Stimulated activated CD4-positive, alpha-beta T cell treated with anti-CD3 and anti-CD28 coated beads, Interleukin-12 subunit alpha, Interleukin-12 subunit beta, amount 100 ng/mL, for 24 hours (primary cell): Measurements from ENCODE around the gene ARAP3.

Source experiments
- DNase-seq, 2 experiments: peaks; one replicate each; pipeline ENCODE4 v3.0.0-alpha.2; 2020; ENCODE audit warnings: low read depth in 2 of 2

The ARAP3 gene

GRCh38 chr5:141641634-141642267, 40.3 kb downstream of the ARAP3 start:
- DNase-seq, result no peak

DNA sequence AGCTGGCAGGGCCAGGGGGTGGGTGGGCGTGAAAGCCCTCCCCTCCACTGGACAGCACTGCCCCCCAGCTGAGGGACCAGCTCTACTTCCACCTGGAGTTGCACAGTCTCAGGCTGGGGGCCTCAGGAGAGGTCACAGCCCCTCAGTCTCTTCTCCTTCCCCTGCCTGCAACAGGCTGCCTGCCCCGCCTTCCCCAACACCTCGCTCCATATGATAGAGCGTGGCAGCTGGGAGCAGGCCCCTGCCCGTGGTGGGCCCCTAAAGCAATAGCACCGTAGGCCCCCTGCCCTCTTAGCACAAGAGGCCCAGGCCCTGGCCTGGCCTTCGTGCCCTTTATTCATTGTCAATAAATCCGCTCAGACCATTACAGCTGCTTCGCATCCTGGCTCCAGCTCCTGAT, 41.3 kb downstream of the ARAP3 start:
- no peak for DNase-seq

- DNase-seq, result no peak
Measured at GRCh38 chr5:141640051-141640415, 42.0 kb downstream of the ARAP3 start.

- no peak for DNase-seq
Measured at GRCh38 chr5:141639357-141640050, 42.5 kb downstream of the ARAP3 start.

DNA sequence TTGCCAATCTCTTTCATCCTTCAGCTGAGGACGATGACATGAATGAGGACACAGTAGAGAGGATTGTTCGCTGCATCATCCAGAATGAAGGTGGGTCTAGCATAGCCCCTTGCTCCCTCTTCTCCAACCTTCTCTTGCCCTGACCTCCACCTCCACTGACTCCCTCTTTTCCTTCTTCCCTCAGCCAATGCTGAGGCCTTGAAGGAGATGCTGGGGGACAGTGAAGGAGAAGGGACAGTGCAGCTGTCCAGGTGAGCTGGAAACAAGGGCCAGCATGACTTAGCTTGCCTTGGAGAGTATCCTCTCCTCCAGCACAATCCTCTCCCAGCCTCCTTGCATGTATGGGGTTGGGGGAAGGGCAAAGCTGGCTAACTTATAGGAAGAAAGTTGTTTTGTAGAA, 43.3 kb downstream of the ARAP3 start:
- DNase-seq, result no peak

- peak; percentile 20 to 31 for DNase-seq
Measured at GRCh38 chr5:141637767-141638419, 44.1 kb downstream of the ARAP3 start.

- DNase-seq, result peak; percentile 32 to 45
Measured at GRCh38 chr5:141637123-141637766, 44.8 kb downstream of the ARAP3 start.

GRCh38 chr5:141636413-141637122, 45.5 kb downstream of the ARAP3 start, which contains the start of the genes HDAC3 and RELL2:
Gene HDAC3, minus strand, starts transcription at chr5:141636849. Its CDS starts 59 bp downstream, at chr5:141636790.
Gene RELL2, plus strand, starts transcription at chr5:141636997. Its CDS starts 1,229 bp downstream, at chr5:141638226.
- DNase-seq, result peak; percentile 86 to 93

- no peak for DNase-seq
Measured at GRCh38 chr5:141636106-141636412, 46.0 kb downstream of the ARAP3 start.

DNA sequence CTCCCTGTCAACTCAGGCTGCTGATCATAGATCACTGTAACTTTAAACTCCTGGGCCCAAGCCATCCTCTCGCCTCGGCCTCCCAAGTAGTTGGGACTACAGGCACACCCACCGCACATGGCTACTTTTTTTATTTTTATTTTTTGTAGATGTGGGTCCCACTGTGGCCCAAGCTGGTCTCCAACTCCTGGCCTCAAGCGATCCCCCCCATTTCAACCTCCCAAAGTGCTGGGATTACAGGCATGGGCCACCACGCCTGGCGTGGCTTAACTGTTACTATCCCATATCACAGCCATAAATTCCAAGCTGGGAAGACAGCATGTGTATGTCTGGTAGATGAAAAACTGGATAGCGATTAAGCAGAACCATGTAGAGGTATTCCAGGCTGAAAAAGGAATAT, 46.4 kb downstream of the ARAP3 start:
- no peak for DNase-seq

DNA sequence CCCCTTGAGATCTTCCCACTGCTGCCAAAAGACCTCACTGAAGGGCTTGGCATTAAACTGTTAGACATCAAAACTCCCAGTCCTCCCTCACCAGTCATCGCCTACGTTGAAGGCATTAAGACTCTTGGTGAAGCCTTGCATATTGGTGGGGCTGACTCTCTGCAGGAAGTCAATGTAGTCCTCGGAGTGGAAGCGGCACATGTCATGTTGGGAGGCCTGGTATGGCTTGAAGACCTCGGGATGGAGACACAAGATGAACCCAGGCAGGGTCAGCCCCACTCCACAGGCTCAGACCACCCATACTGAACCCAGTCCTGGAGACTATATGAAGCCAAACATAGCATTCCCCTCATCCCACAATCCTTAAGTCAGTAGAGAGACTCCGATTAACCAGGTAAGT, 47.3 kb downstream of the ARAP3 start:
- no peak for DNase-seq

DNA sequence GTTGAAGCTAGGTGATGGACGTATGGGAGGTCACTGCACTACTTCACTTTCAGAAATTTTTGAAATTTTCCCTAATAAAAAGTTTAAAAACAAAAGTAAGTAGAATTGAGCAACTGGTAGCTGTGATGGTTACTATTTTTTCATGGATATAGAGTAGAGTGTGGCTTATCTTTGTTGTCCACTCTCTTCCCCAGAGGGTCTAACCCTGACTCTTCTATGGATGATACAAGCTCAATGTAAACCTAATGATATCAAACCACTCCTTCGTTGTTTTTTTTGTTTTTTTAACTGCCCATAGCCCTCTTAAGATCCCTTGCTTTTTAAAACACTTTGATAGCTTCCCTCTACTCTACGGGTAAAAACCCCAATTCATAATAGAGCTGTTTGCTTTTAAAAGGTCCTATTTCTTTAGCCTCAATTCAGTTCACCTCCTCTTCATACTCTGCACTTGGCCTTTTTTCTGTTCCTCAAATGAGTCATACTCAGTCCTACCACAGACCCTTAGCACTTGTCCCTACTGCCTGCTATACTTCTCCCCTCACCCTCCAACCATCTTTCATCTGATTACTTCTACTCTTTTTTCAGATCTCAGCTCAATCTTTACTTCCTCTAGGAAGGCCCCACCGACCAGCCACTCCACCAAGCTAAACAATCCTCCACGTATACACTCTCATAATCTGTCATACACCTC, 48.0 kb downstream of the ARAP3 start:
- DNase-seq, result no peak

DNA sequence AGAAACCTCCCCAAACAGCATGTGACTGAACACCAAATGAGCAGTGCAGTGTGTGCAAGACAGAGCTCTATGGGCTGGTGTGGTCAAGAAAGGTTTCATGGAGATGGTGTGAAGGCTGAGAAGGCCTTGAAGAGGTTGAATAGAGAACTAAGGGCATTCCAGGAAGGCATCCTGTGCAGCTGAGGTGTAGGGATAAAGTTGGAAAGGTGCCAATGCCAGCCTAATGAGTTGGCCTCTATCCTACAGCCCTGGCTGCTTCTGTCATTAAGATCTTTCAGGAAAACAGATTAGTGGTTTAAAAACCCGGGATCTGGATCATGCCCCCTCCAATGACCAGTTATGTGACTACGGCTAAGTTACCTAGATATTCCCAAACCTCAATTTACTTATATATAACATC, 49.4 kb downstream of the ARAP3 start:
- DNase-seq, result no peak

- DNase-seq, result no peak
Measured at GRCh38 chr5:141630570-141631140, 51.4 kb downstream of the ARAP3 start.

DNA sequence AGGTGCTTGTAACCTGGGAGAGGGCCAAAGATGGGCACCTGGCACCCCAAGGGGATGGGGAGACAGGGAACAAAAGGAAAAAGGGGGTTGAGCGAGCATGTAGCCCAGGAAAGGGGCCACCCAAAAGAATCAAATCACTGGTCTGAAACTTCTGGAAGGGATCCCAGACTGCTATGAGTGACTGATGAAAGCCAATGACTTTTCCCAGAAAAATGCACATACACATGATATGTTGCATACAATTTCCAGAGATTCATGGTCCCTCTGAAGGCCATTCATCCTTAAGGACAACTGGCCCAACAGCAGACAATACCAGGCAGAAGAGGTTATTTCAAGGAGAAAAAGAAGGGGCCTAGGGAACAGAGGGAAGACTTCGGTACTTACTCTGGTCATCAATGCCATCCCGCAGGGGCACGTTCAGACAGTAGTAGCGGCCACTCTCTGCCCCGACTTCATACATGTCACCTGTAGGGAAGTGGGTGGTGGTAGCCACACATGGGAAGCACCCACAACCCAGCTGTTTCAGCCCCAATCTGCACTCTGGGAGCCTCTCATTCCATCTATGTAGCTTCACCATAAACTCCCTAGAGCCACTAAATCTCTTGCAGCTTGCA, 53.7 kb downstream of the ARAP3 start:
- no peak for DNase-seq

DNA sequence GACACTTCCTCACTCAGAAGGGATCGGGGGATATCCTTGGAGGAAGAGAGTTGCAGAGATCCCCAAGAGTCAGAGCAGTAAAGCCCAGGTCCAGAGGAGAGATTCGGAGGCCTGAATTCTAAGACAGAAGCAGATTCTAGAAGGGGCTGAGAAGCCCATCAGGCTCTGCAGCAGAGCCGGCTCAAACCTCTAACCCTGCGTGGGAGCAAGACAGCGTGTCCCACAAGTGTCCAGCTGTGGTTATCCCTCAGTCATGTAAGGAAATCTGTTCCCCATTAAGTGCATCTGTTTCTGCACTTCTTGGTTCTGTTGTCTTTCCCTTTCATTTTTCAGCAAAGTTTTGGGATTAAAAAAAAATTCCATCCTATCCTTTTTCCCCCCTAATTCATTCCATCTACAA, 58.4 kb downstream of the ARAP3 start:
- DNase-seq, result no peak

GRCh38 chr5:141623186-141623585, 58.8 kb downstream of the ARAP3 start:
- DNase-seq, result no peak

GRCh38 chr5:141618804-141619554, 63.1 kb downstream of the ARAP3 start, which contains the start of gene DIAPH1:
Gene DIAPH1, minus strand, starts transcription at chr5:141619000. Its CDS starts 86 bp downstream, at chr5:141618914.
- DNase-seq, result peak; percentile 98 to 99

DNA sequence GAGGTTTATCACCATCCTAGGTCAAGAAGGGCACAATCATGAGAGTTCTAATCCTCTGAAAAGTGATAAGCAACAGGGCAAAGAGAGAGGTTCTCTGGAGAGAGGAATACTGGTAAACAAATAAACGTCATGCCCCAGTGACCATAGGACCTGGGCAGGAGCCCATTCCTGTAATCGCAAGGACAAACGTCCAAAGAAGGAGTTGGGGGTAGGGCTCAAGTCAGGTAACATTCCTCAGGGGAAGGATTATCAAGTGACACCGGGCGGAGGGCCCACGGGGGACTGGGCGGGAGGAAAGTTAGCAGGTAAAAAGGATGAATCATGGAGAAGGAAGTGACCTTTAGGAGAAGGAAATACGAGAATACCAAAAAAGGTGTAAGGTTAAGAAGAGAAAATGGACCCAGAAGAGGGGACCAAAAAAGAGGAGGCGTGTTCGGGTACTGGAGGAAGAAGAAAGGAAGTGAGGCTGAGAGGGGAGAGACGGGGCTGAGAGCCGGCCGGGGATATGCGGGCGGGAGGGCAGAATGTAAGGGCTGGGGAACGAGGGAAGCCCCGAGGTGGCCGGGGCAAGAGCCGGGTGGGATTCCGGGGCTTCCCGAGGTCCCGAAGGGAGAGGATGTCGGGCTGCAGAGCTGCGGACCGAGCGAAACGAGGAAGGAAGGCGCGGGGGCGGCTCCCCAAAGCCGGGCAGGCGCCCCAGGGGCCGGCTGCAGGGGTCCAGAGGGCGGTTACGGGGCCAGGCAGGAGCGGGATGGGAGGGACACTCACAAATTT, 63.8 kb downstream of the ARAP3 start:
- peak; percentile 39 to 66 for DNase-seq
